ENCODE measurements around the gene SAP130. TPM values are rescaled to one million over a fixed set of nuclear protein-coding genes. Genes with fewer than 3 reads are reported as not detected.
"Not testable (repeated sequence)": the region's sequence is repeated elsewhere in the genome, so short reads cannot be mapped to it uniquely, and the experiment has no call there.

The SAP130 gene
- total RNA-seq, 1 donor from 2014 or later = 51.7 TPM

DNA sequence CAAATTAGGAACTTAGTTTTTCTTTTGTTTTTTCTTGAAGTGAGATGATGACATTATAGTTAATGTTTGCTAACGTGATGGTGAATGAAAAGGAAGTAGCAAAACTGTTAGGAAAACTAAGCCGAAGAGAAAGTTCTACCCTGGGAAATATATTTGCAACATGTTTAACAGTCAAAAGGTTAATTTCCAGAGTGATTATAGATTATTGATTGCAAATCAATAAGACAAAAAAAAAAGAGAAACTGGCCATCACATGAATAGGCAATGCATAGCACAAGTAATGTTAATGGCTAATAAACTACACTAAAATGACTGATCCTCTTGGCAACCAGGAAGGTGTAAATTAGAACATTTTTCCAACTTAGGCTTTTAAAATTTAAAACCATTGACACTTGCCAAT is 116.1 kb downstream of the SAP130 start:
- Mint-ChIP-seq H3K27ac (ENCODE audit: unreplicated experiment) (no peak overlapping the region), H3K4me1 (no peaks in the 10 kb centered on the region)

DNA sequence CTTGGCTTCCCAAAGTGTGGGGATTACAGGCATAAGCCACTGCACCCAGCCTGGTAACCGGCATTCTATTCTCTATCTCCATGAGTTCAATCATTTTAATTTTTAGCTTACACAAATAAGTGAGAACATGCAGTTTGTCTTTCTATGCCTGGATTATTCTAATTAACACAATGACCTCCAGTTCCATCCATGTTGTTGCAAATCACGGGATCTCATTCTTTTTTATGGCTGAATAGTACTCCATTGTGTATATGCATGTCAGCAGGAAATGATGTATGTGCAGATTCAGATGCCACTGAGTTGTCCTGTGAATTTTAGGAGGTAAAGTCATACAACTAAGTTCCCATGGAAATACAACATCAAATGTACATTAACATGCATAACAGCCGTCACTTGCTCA is 117.4 kb downstream of the SAP130 start:
- Mint-ChIP-seq H3K4me3 (no peak overlapping the region), H3K36me3 (ENCODE audit: low read depth) (no peaks in the 10 kb centered on the region), H3K9me3 (peaks cover 2% of the 10 kb centered on the region), H3K27ac (ENCODE audit: unreplicated experiment) (no peak overlapping the region), H3K4me1 (peaks cover 7% of the 10 kb centered on the region), H3K27me3 (ENCODE audit: low read depth) (peaks cover 17% of the 10 kb centered on the region)
- DNase-seq (ENCODE audit: low read depth, low spot score) = no peak
- TF ChIP-seq, protein P1, sequence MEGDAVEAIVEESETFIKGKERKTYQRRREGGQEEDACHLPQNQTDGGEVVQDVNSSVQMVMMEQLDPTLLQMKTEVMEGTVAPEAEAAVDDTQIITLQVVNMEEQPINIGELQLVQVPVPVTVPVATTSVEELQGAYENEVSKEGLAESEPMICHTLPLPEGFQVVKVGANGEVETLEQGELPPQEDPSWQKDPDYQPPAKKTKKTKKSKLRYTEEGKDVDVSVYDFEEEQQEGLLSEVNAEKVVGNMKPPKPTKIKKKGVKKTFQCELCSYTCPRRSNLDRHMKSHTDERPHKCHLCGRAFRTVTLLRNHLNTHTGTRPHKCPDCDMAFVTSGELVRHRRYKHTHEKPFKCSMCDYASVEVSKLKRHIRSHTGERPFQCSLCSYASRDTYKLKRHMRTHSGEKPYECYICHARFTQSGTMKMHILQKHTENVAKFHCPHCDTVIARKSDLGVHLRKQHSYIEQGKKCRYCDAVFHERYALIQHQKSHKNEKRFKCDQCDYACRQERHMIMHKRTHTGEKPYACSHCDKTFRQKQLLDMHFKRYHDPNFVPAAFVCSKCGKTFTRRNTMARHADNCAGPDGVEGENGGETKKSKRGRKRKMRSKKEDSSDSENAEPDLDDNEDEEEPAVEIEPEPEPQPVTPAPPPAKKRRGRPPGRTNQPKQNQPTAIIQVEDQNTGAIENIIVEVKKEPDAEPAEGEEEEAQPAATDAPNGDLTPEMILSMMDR (conservative IDR thresholded peaks at IDR 0.05) = no peak

More for the DNA sequence above, 116.1 kb downstream of the SAP130 start:
- Mint-ChIP-seq H3K9me3 (peaks cover 2% of the 10 kb centered on the region), H3K36me3 (ENCODE audit: low read depth) (no peaks in the 10 kb centered on the region), H3K27me3 (ENCODE audit: low read depth) (peaks cover 4% of the 10 kb centered on the region), H3K4me3 (no peak overlapping the region)
- DNase-seq (ENCODE audit: low read depth, low spot score) = no peak
- TF ChIP-seq, protein P1 (conservative IDR thresholded peaks at IDR 0.05) = no peak

DNA sequence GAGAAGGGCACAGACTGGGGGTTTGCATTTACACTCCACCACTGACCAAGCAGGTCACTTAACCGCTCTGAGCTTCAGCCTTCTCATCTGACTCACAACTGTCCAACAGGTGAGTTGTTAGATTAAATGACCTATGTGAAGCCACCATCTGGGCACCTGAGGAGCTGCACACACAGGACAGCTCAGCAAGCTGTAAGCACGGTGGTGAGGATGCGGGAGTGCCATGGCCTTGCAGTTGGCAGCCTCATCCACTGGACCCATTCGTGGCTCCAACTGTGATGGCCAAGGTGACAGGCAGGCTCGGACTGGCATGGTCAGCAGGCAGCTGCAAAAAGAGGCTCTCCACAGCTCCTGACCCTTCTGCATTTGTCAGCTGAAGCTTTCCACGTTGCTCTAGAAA is 118.8 kb downstream of the SAP130 start:
- Mint-ChIP-seq H3K27me3 (ENCODE audit: low read depth) (peaks cover 19% of the 10 kb centered on the region), H3K4me3 (no peak overlapping the region), H3K36me3 (ENCODE audit: low read depth) (no peaks in the 10 kb centered on the region), H3K27ac (ENCODE audit: unreplicated experiment) (no peak overlapping the region), H3K9me3 (peaks cover 2% of the 10 kb centered on the region), H3K4me1 (peaks cover 7% of the 10 kb centered on the region)
- TF ChIP-seq, protein P1 (conservative IDR thresholded peaks at IDR 0.05) = no peak
- DNase-seq (ENCODE audit: low read depth, low spot score) = no peak

DNA sequence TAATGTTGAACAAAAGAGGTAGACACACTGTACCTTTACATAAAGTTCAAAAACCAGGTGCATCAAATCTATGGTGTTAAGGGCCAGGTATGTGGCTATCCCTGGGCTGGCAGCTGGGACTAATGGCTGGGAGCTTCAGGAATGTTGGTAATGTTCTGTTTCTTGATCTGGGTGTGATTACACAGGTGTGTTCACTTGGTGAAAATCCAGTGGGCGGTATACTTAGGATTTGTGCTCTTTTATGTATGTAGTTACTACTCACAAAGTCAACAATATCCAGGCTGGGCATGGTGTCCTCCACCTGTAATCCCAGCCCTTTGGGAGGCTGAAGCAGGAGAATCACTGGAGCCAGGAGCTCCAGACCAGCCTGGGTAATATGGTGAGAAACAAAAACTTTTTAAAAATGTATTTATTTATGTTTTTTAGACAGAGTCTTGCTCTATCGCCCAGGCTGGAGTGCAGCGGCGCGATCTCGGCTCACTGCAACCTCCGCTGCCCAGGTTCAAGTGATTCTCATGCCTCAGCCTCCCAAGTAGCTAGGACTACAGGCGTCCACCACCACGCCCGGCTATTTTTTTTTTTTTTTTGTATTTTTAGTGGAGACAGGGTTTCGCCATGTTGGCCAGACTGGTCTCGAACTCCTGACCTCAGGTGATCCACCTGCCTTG is 120.0 kb downstream of the SAP130 start:
- H3K36me3 Mint-ChIP-seq (ENCODE audit: low read depth); H3K4me3 Mint-ChIP-seq; H3K9me3 Mint-ChIP-seq; DNase-seq (ENCODE audit: low read depth, low spot score); H3K4me1 Mint-ChIP-seq; H3K27ac Mint-ChIP-seq (ENCODE audit: unreplicated experiment): not testable (repeated sequence)
- peaks cover 19% of the 10 kb centered on the region for H3K27me3 Mint-ChIP-seq (ENCODE audit: low read depth)

DNA sequence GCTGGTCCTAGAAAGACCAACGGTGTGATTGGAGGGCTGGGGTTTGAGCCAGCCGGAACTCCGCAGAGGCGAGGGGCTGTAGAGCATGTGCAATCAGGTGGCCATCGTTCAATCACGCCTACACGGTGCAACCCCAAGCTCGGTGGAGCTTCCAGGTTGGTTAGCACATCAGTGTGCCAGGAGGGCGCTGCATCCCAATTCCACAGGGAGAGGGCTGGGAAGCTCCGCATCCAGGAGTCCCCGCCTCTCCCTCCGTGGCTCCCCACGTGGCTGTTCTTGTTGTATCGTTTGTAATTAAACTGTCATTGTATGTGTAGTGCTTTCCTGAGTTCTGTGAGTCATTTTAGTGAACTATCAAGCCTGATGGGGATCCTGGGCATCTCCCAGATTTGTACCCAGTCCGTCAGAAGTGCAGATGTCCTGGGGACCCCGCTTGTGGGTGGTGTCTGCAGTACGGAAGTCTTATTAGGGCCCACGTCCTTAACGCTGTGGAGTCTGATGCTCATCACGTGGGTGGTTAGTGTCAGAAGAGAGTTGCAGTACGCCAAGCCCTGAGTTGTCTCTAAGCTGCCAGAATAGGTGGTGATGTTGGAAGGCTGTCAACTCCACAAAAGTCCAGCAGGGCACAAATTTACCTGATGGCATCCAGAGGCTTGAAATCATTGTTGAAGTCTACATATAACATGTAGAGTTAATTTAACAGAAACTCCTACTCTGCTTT is 121.5 kb downstream of the SAP130 start:
- no peak for DNase-seq (ENCODE audit: low read depth, low spot score)
- peaks cover 7% of the 10 kb centered on the region for H3K4me1 Mint-ChIP-seq
- no peak overlapping the region for H3K27ac Mint-ChIP-seq (ENCODE audit: unreplicated experiment)
- H3K27me3 Mint-ChIP-seq (ENCODE audit: low read depth) = peaks cover 19% of the 10 kb centered on the region
- TF ChIP-seq, protein P1 (conservative IDR thresholded peaks at IDR 0.05) = no peak
- peaks cover 2% of the 10 kb centered on the region for H3K9me3 Mint-ChIP-seq
- no peak overlapping the region for H3K4me3 Mint-ChIP-seq
- H3K36me3 Mint-ChIP-seq (ENCODE audit: low read depth) = no peaks in the 10 kb centered on the region
